GM19467 (cell line): Measurements from ENCODE around the gene NQO1.

Experiments
- ATAC-seq: cut with Tn5 transposase; IDR thresholded peaks from one replicate; pipeline ENCODE4 v1.9.1; 2021; ENCODE audit warnings: mild to moderate bottlenecking, moderate library complexity; ENCODE audit not compliant: unreplicated experiment

Gene NQO1

DNA sequence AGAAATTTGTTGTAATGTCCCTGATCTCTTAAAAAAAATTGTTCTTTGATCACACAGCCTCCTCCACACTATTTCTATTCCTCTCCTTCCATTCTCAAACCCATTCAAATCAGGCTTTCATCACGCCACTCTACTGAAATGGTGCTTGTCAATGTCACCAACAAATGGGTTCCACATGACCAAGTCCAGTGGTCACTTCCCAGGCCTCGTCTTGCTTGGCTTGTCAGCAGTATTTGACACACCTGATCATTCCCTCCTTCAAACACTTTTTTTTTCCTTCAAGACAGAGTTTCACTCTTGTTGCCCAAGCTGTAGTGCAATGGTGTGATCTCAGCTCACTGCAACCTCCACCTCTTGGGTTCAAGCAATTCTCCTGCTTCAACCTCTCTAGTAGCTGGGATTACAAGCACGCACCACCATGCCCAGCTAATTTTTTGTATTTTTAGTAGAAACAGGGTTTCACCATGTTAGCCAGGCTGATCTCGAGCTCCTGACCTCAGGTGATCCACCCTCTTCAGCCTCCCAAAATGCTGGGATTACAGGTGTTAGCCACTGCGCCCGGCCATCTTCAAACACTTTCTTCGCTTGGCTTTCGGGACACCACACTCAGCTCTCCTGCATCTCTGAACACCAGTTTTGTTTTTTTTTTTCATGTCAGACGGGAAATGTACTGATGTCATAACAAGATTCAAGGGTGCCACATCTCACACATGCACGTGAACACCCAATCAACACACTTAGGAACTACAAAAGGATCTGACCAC lies 18.3 kb downstream of the NQO1 start:
- ATAC-seq, result no peak

DNA sequence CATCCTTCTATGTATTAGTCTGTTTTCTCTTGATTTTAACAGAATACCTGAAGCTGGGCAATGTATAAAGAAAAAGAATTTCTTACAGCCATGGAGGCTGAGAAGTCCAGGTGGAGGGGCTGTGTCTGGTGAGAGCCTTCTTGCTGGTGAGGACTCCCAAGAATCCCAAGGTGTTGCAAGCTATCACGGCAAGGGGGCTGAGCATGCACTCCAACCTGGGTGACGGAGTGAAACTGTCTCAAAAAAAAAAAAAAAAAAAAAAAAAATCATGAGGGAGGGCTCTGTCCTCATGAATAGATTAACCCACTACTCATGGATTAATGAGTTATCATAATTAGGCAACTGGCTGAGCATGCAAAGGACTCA lies 19.4 kb downstream of the NQO1 start:
- ATAC-seq, result no peak

DNA sequence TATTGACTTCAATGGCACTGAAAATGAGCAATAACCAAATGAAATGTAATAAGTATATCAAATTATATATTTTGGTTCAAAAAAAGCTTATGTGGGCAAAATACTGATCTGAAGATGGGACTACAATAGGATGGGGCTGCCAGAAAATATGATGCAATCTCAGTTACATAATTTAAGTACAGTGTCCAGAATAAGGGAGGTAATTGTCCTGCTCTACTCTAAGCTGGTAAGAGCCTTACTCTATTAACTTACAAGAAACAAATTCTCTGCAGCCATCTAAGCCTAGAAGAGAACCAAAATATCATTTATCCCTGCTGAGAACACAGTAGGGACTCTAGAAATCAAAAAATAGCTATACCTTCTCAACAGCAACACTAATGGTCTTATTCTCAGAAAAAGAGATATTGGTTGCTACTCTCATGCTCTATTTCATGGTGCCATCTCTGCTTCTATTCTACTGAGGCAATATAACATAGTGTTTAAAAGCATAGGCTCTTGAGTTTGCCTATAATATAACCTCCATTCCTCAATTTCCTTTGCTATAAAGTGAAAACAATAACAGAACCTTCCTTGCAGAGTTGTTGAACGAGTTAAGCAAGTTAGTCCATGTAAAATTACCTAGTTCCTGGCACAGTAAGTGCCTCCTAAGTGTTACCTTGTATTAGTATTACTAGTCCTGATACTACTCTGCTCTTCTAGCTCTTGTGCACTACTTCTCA lies 19.9 kb downstream of the NQO1 start:
- no peak for ATAC-seq

- no peak for ATAC-seq
Observed at GRCh38 chr16:69703638-69704037, 22.7 kb downstream of the NQO1 start.

GRCh38 chr16:69701866-69702265 lies 24.5 kb downstream of the NQO1 start:
- no peak for ATAC-seq

DNA sequence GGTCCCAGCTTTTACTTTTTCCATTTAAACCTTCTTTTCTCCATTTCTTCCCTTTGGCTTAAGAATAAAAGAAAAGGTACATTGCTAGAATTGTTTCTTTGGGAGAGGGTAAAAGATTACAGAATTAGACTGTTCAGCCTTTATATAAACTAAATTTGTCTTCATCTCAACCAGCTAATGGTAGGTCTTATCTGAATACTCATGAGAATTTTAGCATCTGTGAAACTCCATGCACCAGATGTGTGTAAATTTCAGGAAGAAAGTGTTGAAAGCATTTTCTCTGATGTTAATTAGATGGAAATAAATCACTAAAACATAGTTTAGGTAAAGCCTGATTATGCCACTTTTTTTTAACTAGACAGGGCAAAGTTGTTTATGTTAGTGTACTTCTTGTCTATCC lies 24.9 kb downstream of the NQO1 start:
- ATAC-seq, result no peak

GRCh38 chr16:69699915-69700314 lies 26.4 kb downstream of the NQO1 start:
- ATAC-seq, result no peak

DNA sequence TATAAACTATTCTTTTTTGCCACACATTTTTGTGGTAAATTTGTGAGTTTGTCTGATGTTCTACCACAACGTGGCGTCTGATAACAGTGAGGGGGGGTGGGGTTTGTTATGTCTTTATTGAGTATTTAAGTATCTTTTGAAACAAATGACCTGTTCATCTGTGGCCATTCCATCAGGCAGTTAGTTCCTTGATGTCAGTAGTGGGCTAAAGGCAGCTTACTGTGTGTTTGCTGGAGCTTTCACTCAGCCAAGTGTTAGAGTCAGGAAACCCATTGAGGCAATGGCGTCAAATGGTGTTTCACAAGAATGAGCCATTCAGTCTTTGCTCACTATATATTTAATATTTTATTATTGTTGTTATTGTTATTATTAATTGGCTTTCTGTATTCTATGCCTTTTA lies 28.0 kb downstream of the NQO1 start:
- ATAC-seq, result no peak

DNA sequence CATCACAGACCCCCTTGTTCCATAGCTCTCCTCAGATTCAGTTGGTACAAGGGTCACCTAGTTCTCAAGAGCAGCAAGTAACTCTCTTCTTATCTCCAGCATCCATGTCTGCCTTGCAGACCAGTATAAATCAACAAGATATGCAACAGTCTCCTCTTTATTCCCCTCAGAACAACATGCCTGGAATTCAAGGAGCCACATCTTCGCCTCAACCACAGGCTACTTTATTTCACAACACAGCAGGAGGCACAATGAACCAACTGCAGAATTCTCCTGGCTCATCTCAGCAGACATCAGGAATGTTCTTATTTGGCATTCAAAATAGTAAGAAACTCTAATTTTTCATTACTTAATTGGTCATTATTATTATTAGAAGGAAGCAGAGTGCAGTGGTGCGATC lies 32.4 kb downstream of the NQO1 start:
- ATAC-seq, result no peak

GRCh38 chr16:69691980-69692911 lies 34.1 kb downstream of the NQO1 start:
- ATAC-seq, result no peak

GRCh38 chr16:69688589-69688988 lies 37.8 kb downstream of the NQO1 start:
- ATAC-seq, result no peak

GRCh38 chr16:69680358-69680757 lies 46.0 kb downstream of the NQO1 start:
- no peak for ATAC-seq

DNA sequence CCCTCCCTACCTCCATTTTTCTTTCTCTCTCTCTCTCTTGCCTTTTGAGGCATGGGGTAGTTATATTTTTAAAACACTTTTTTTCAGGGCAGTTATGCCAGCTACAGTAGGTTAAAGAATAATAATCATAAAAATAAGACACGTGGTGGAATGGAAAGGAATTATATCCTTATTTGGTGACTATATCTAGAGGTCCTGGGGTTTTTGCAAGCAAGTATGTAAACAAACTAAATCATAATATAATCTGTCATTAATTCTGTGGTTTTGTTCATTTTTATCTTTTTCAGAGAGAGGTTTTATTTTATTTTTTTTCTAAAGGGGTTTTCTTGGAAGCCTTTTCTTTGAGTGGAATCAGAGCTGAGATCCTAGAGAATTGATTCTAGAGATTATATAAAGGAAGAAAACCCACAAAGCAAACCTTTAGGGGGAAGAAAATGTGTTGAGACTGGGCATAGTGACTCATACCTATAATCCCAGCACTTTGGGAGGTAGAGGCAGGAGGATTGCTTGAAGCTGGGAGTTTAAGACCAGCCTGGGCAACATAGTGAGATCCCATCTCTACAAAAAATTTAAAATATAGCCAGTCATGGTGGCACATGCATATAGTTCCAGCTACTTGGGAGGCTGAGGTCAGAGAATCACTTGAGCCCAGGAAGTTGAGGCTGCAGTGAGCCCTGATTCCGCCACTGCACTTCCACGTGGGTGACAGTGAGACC lies 53.2 kb downstream of the NQO1 start:
- no peak for ATAC-seq

DNA sequence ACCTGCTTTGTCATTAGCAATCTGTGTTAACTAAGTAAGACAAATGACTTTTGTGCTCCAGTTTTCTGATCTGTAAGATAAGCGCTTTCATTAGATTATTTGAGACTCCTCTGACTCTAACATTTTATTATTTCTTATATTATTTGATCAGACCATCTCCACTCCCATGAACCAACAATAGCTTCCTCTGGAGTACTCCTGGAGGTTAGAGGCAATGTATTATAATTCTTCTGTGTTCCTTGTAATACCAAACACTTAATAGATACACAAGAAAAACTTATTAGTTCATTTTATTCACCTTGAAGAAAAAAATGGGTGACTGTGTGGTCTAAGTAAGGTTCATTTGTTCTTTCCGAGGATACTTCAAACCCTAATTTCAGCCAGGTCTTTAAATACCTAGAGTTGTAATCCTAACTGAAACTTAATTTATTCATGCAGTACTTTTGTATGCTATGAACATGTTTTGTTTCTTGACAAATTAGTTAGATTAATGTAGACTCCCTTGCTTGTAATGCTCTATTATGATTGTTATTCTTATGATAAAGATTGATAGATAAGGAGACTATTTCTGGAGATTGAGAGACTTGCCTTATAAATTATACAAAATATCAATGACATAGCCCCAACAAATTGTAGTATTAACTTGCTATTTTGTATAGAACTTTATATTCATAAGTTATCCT lies 53.9 kb downstream of the NQO1 start:
- no peak for ATAC-seq

- no peak for ATAC-seq
Observed at GRCh38 chr16:69669577-69669976, 56.8 kb downstream of the NQO1 start.

DNA sequence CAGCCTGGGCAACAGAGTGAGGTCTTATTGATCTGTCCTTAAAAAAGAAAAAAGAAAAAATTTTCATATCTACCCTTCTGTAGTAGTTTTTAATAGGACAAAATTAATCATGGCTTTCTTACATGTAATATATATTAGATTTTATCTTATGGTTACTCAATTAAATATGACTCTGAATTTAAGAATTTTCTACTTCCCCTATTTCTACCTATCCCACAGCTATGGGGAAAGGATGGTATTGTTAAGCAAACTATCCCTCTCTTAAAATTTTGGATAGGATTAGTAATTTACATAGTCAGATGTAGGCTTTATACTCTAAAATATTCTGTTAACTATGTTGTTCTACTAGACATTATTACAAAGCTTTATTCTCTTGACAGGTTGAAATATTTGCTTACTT lies 62.5 kb downstream of the NQO1 start:
- ATAC-seq, result no peak

GRCh38 chr16:69662901-69663300 lies 63.5 kb downstream of the NQO1 start:
- no peak for ATAC-seq

- ATAC-seq, result no peak
Observed at GRCh38 chr16:69660166-69660565, 66.2 kb downstream of the NQO1 start.
